GM23338 (cell line): Measurements from ENCODE around the gene GALNT13. TPM values are rescaled to one million over a fixed set of nuclear protein-coding genes. Genes with fewer than 3 reads are reported as not detected.

Experiments
- ATAC-seq: fragments of 200-7000 bp; cut with Tn5 transposase; 3 replicates; pipeline ENCODE4 v1.9.1; 2020
- DNase-seq: peaks from one replicate; pipeline ENCODE4 v3.0.0-alpha.2; 2015; ENCODE audit warnings: low spot score
- H2AFZ ChIP-seq: fragments of 200-600 bp; sonication (generic); 2 replicates; pipeline ENCODE4 v1.8.0; 2016; ENCODE audit warnings: antibody characterized with exemption, mild to moderate bottlenecking, moderate library complexity
- H3F3A ChIP-seq: fragments of 200-600 bp; sonication (generic); replicated peaks from 2 replicates; pipeline ENCODE4 v1.8.0; 2017; ENCODE audit warnings: antibody characterized with exemption, mixed run types, low read depth
- H3K27ac ChIP-seq: fragments of 200-600 bp; sonication (generic); 2 replicates; pipeline ENCODE4 v1.6.1; 2016; ENCODE audit warnings: low read depth
- H3K27me3 ChIP-seq: fragments of 200-600 bp; sonication (generic); 2 replicates; pipeline ENCODE4 v1.8.0; 2016; ENCODE audit warnings: mild to moderate bottlenecking, mixed run types, moderate library complexity; ENCODE audit not compliant: insufficient read depth
- H3K36me3 ChIP-seq: fragments of 200-600 bp; sonication (generic); 2 replicates; pipeline ENCODE4 v1.8.0; 2016; ENCODE audit warnings: mild to moderate bottlenecking; ENCODE audit not compliant: insufficient read depth
- H3K4me1 ChIP-seq: fragments of 200-600 bp; sonication (generic); 2 replicates; pipeline ENCODE4 v1.8.0; 2016; ENCODE audit warnings: mild to moderate bottlenecking, moderate library complexity; ENCODE audit not compliant: insufficient read depth
- H3K4me2 ChIP-seq: fragments of 200-600 bp; sonication (generic); 2 replicates; pipeline ENCODE4 v1.7.1; 2017; ENCODE audit warnings: mixed run types
- H3K4me3 ChIP-seq: fragments of 200-600 bp; sonication (generic); 2 replicates; pipeline ENCODE4 v1.6.1; 2016; ENCODE audit warnings: mixed run types
- H3K79me2 ChIP-seq: fragments of 200-600 bp; sonication (generic); replicated peaks from 2 replicates; pipeline ENCODE4 v1.8.0; 2017; ENCODE audit warnings: mild to moderate bottlenecking; ENCODE audit not compliant: insufficient read depth
- H3K9me2 ChIP-seq: fragments of 200-600 bp; sonication (generic); 2 replicates; pipeline ENCODE4 v1.8.0; 2017; ENCODE audit not compliant: insufficient read depth
- H4K20me1 ChIP-seq: fragments of 200-600 bp; sonication (generic); replicated peaks from 2 replicates; pipeline ENCODE4 v1.8.0; 2017; ENCODE audit warnings: mild to moderate bottlenecking; ENCODE audit not compliant: insufficient read depth
- H3K27ac Mint-ChIP-seq: 2 replicates; pipeline ENCODE4 v1.8.0; 2020; ENCODE audit warnings: inconsistent platforms, mild to moderate bottlenecking, moderate library complexity, mixed read lengths
- H3K27me3 Mint-ChIP-seq: 3 replicates; pipeline ENCODE4 v1.8.0; 2022; ENCODE audit warnings: low read depth, mild to moderate bottlenecking, moderate library complexity, mixed read lengths, inconsistent platforms; ENCODE audit not compliant: insufficient read depth, poor library complexity
- H3K36me3 Mint-ChIP-seq: 3 replicates; pipeline ENCODE4 v1.8.0; 2021; ENCODE audit warnings: low read depth, mild to moderate bottlenecking, inconsistent platforms, moderate library complexity, mixed read lengths
- H3K4me1 Mint-ChIP-seq: 3 replicates; pipeline ENCODE4 v1.8.0; 2020; ENCODE audit warnings: mild to moderate bottlenecking, inconsistent platforms, mixed read lengths
- H3K4me3 Mint-ChIP-seq: 3 replicates; pipeline ENCODE4 v1.8.0; 2021; ENCODE audit warnings: moderate library complexity, mild to moderate bottlenecking, inconsistent platforms, mixed read lengths
- H3K9me3 Mint-ChIP-seq: 3 replicates; pipeline ENCODE4 v1.8.0; 2020; ENCODE audit warnings: moderate library complexity, mild to moderate bottlenecking, inconsistent platforms, mixed read lengths
- CREB1 ChIP-seq: fragments of 250-450 bp; sonication (Bioruptor Pico); IDR thresholded peaks from 2 replicates; pipeline ENCODE4 v1.5.0; 2020; ENCODE audit warnings: low read depth, mild to moderate bottlenecking, moderate library complexity
- CTCF ChIP-seq, 2 experiments: fragments of 200-600 bp in 1 of 2; sonication (generic) in 1 of 2; conservative IDR thresholded peaks; 2 replicates each; pipeline versions ENCODE4 v1.5.1 to v1.6.1; 2016 to 2017; ENCODE audit warnings: antibody characterized with exemption in 2 of 2, low read depth in 2 of 2, mild to moderate bottlenecking in 2 of 2, moderate library complexity in 1 of 2
- EZH2 ChIP-seq: fragments of 200-600 bp; sonication (generic); IDR thresholded peaks from one replicate; pipeline ENCODE4 v1.8.0; 2017; ENCODE audit warnings: antibody characterized with exemption, mild to moderate bottlenecking, low read depth; ENCODE audit not compliant: unreplicated experiment
- EZH2phosphoT487 ChIP-seq: fragments of 200-600 bp; sonication (generic); IDR thresholded peaks from one replicate; pipeline ENCODE4 v1.8.1; 2018; ENCODE audit warnings: antibody characterized with exemption; ENCODE audit not compliant: unreplicated experiment
- JUNB ChIP-seq: IDR thresholded peaks from one replicate; pipeline ENCODE4 v1.6.1; 2016; ENCODE audit warnings: antibody characterized with exemption; ENCODE audit not compliant: unreplicated experiment
- NANOG ChIP-seq: IDR thresholded peaks from 2 replicates; pipeline ENCODE4 v1.6.1; 2016; ENCODE audit warnings: antibody characterized with exemption, borderline replicate concordance
- POLR2AphosphoS5 ChIP-seq: IDR thresholded peaks from 2 replicates; pipeline ENCODE4 v1.6.1; 2016; ENCODE audit warnings: antibody characterized with exemption, low read depth
- REST ChIP-seq: IDR thresholded peaks from one replicate; pipeline ENCODE4 v1.6.1; 2018; ENCODE audit warnings: antibody characterized with exemption; ENCODE audit not compliant: unreplicated experiment
- STAT1 ChIP-seq: IDR thresholded peaks from one replicate; pipeline ENCODE4 v1.6.1; 2016; ENCODE audit warnings: antibody characterized with exemption; ENCODE audit not compliant: unreplicated experiment
- ZNF114 ChIP-seq: fragments of 250-450 bp; sonication (Bioruptor Pico); IDR thresholded peaks from 2 replicates; pipeline ENCODE4 v1.5.0; 2020; ENCODE audit warnings: mild to moderate bottlenecking, moderate library complexity
- ZNF331 ChIP-seq: fragments of 250-450 bp; sonication (Bioruptor Pico); IDR thresholded peaks from 2 replicates; pipeline ENCODE4 v1.5.0; 2020; ENCODE audit warnings: low read depth, mild to moderate bottlenecking, moderate library complexity
- polyA plus RNA-seq: library from polyadenylated mRNA; unstranded; fragments of >200 nt; fragmentation: Nextera tagmentation; extraction: Ambion mirVana; gene quantifications from 2 replicates; pipeline ENCODE4 v1.2.1, GENCODE V29; 2016
- total RNA-seq: library from RNA; depleted of rRNA; stranded (reverse); fragments of >200 nt; shearing (Covaris generic); gene quantifications from 2 replicates; pipeline ENCODE4 v1.2.3, GENCODE V29; 2014
- TF ChIP-seq, protein P1 (sequence below): fragments of 250-450 bp; sonication (Bioruptor Pico); IDR thresholded peaks from 2 replicates; pipeline ENCODE4 v1.5.0; 2020; ENCODE audit warnings: mild to moderate bottlenecking, moderate library complexity
- TF ChIP-seq, protein P2 (sequence below): IDR thresholded peaks from 2 replicates; pipeline ENCODE4 v1.6.1; 2016; ENCODE audit warnings: antibody characterized with exemption

Gene GALNT13
- total and polyA plus RNA-seq, 2 experiments from 2014 or later: 3.5 to 5.2 TPM

DNA sequence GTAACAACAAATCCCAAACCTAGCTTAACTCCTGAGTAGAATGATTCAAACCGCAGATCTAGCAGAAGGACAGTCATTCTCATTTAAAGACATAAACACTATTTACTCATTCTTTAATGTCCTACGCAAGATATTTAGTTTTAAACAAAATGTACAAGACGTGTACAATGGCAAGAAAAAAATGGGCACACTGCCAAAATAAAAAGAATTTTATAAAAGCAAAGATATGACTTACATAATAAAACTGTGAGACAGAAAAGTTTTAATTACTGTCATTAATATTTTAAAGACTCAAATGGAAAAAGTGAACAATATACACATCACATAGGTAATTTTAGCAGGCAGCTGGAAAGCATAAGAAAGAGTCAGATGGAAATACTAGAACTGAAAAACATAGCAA, 157.8 kb downstream of the GALNT13 start:
- Mint-ChIP-seq H3K4me3 (no peak overlapping the region), H3K27me3 (no peaks in the 10 kb centered on the region), H3K9me3 (peaks cover 8% of the 10 kb centered on the region; the same call in 2 of the 3 replicates), H3K27ac (no peak overlapping the region), H3K4me1 (no peaks in the 10 kb centered on the region), H3K36me3 (peaks cover 3% of the 10 kb centered on the region; the same call in 2 of the 3 replicates)
- Histone ChIP-seq H3K4me1 (no peaks in the 10 kb centered on the region), H4K20me1 (no peaks in the 10 kb centered on the region), H3K27me3 (no peaks in the 10 kb centered on the region), H3K36me3 (no peaks in the 10 kb centered on the region), H3K4me3 (no peak overlapping the region), H3F3A (no peaks in the 10 kb centered on the region), H3K27ac (no peak overlapping the region), H2AFZ (no peak overlapping the region), H3K9me2 (no peaks in the 10 kb centered on the region), H3K79me2 (no peaks in the 10 kb centered on the region), H3K4me2 (no peak overlapping the region)
- ATAC-seq: no peak
- no peak for TF ChIP-seq ZNF331 (CRISPR knock-in tag)
- no peak for TF ChIP-seq POLR2AphosphoS5
- TF ChIP-seq REST: no peak
- TF ChIP-seq CREB1: no peak
- TF ChIP-seq CTCF (conservative IDR thresholded peaks at IDR 0.05; ENCODE audit: low read depth in 2 of 2): no peak
- no peak for TF ChIP-seq STAT1
- no peak for TF ChIP-seq JUNB
- TF ChIP-seq EZH2: no peak
- no peak for TF ChIP-seq EZH2phosphoT487
- TF ChIP-seq, protein P1, sequence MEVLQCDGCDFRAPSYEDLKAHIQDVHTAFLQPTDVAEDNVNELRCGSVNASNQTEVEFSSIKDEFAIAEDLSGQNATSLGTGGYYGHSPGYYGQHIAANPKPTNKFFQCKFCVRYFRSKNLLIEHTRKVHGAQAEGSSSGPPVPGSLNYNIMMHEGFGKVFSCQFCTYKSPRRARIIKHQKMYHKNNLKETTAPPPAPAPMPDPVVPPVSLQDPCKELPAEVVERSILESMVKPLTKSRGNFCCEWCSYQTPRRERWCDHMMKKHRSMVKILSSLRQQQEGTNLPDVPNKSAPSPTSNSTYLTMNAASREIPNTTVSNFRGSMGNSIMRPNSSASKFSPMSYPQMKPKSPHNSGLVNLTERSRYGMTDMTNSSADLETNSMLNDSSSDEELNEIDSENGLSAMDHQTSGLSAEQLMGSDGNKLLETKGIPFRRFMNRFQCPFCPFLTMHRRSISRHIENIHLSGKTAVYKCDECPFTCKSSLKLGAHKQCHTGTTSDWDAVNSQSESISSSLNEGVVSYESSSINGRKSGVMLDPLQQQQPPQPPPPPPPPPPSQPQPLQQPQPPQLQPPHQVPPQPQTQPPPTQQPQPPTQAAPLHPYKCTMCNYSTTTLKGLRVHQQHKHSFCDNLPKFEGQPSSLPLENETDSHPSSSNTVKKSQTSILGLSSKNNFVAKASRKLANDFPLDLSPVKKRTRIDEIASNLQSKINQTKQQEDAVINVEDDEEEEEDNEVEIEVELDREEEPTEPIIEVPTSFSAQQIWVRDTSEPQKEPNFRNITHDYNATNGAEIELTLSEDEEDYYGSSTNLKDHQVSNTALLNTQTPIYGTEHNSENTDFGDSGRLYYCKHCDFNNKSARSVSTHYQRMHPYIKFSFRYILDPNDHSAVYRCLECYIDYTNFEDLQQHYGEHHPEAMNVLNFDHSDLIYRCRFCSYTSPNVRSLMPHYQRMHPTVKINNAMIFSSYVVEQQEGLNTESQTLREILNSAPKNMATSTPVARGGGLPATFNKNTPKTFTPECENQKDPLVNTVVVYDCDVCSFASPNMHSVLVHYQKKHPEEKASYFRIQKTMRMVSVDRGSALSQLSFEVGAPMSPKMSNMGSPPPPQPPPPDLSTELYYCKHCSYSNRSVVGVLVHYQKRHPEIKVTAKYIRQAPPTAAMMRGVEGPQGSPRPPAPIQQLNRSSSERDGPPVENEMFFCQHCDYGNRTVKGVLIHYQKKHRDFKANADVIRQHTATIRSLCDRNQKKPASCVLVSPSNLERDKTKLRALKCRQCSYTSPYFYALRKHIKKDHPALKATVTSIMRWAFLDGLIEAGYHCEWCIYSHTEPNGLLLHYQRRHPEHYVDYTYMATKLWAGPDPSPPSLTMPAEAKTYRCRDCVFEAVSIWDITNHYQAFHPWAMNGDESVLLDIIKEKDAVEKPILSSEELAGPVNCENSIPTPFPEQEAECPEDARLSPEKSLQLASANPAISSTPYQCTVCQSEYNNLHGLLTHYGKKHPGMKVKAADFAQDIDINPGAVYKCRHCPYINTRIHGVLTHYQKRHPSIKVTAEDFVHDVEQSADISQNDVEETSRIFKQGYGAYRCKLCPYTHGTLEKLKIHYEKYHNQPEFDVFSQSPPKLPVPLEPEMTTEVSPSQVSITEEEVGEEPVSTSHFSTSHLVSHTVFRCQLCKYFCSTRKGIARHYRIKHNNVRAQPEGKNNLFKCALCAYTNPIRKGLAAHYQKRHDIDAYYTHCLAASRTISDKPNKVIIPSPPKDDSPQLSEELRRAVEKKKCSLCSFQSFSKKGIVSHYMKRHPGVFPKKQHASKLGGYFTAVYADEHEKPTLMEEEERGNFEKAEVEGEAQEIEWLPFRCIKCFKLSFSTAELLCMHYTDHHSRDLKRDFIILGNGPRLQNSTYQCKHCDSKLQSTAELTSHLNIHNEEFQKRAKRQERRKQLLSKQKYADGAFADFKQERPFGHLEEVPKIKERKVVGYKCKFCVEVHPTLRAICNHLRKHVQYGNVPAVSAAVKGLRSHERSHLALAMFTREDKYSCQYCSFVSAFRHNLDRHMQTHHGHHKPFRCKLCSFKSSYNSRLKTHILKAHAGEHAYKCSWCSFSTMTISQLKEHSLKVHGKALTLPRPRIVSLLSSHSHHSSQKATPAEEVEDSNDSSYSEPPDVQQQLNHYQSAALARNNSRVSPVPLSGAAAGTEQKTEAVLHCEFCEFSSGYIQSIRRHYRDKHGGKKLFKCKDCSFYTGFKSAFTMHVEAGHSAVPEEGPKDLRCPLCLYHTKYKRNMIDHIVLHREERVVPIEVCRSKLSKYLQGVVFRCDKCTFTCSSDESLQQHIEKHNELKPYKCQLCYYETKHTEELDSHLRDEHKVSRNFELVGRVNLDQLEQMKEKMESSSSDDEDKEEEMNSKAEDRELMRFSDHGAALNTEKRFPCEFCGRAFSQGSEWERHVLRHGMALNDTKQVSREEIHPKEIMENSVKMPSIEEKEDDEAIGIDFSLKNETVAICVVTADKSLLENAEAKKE (CRISPR knock-in tag): no peak
- TF ChIP-seq, protein P2, sequence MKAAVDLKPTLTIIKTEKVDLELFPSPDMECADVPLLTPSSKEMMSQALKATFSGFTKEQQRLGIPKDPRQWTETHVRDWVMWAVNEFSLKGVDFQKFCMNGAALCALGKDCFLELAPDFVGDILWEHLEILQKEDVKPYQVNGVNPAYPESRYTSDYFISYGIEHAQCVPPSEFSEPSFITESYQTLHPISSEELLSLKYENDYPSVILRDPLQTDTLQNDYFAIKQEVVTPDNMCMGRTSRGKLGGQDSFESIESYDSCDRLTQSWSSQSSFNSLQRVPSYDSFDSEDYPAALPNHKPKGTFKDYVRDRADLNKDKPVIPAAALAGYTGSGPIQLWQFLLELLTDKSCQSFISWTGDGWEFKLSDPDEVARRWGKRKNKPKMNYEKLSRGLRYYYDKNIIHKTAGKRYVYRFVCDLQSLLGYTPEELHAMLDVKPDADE: no peak
- no peak for TF ChIP-seq ZNF114 (CRISPR knock-in tag)
- no peak for TF ChIP-seq NANOG
- DNase-seq: no peak
